Measurements from ENCODE around the gene BLID. TPM values are rescaled to one million over a fixed set of nuclear protein-coding genes. Genes with fewer than 3 reads are reported as not detected.
A peak's percentile ranks its signal among the peaks of the same experiment; 100 is the strongest.

The BLID gene
- total RNA-seq, 1 donor from 2014 or later, result 15.9 TPM

GRCh38 chr11:122140500-122140899 lies 24.5 kb upstream of the BLID start:
- no peak for DNase-seq (ENCODE audit: low spot score)

GRCh38 chr11:122139595-122139866 lies 23.5 kb upstream of the BLID start:
- peak; percentile 38 for DNase-seq (ENCODE audit: low spot score)

- DNase-seq (ENCODE audit: low spot score), result peak; percentile 88
Observed at GRCh38 chr11:122138744-122139594, 23.0 kb upstream of the BLID start.

- DNase-seq (ENCODE audit: low spot score), result peak; percentile 88
Observed at GRCh38 chr11:122137078-122137793, 21.2 kb upstream of the BLID start.

GRCh38 chr11:122131126-122131525 lies 15.1 kb upstream of the BLID start:
- no peak for DNase-seq (ENCODE audit: low spot score)

- DNase-seq (ENCODE audit: low spot score), result no peak
Observed at GRCh38 chr11:122128146-122128545, 12.1 kb upstream of the BLID start.

- DNase-seq (ENCODE audit: low spot score), result no peak
Observed at GRCh38 chr11:122127020-122127419, 11.0 kb upstream of the BLID start.

- DNase-seq (ENCODE audit: low spot score), result no peak
Observed at GRCh38 chr11:122126024-122126688, 10.1 kb upstream of the BLID start.

- no peak for DNase-seq (ENCODE audit: low spot score)
Observed at GRCh38 chr11:122123263-122123929, 7.4 kb upstream of the BLID start.

GRCh38 chr11:122122179-122122578 lies 6.2 kb upstream of the BLID start:
- no peak for DNase-seq (ENCODE audit: low spot score)

GRCh38 chr11:122120096-122120495 lies 4.1 kb upstream of the BLID start:
- DNase-seq (ENCODE audit: low spot score), result no peak

- no peak for DNase-seq (ENCODE audit: low spot score)
Observed at GRCh38 chr11:122116591-122116990, 576 bp upstream of the BLID start.

- no peak for DNase-seq (ENCODE audit: low spot score)
Observed at GRCh38 chr11:122114976-122115375, 1.0 kb downstream of the BLID start.

- no peak for DNase-seq (ENCODE audit: low spot score)
Observed at GRCh38 chr11:122113836-122114825, 1.9 kb downstream of the BLID start.

- no peak for DNase-seq (ENCODE audit: low spot score)
Observed at GRCh38 chr11:122112470-122113365, 3.3 kb downstream of the BLID start.

- no peak for DNase-seq (ENCODE audit: low spot score)
Observed at GRCh38 chr11:122109932-122110331, 6.1 kb downstream of the BLID start.

GRCh38 chr11:122108828-122109227 lies 7.2 kb downstream of the BLID start:
- no peak for DNase-seq (ENCODE audit: low spot score)

- no peak for DNase-seq (ENCODE audit: low spot score)
Observed at GRCh38 chr11:122108192-122108799, 7.7 kb downstream of the BLID start.

GRCh38 chr11:122107566-122107965 lies 8.4 kb downstream of the BLID start:
- peak; percentile 77 for DNase-seq (ENCODE audit: low spot score)
